ENCODE data around the gene KCNAB1.
"Not testable (repeated sequence)": the region's sequence is repeated elsewhere in the genome, so short reads cannot be mapped to it uniquely, and the experiment has no call there.

The KCNAB1 gene

GRCh38 chr3:156259896-156260295 lies 139.5 kb downstream of the KCNAB1 start:
- no peak for DNase-seq (ENCODE audit: low read depth in 3 of 3, low spot score in 1 of 3)

DNA sequence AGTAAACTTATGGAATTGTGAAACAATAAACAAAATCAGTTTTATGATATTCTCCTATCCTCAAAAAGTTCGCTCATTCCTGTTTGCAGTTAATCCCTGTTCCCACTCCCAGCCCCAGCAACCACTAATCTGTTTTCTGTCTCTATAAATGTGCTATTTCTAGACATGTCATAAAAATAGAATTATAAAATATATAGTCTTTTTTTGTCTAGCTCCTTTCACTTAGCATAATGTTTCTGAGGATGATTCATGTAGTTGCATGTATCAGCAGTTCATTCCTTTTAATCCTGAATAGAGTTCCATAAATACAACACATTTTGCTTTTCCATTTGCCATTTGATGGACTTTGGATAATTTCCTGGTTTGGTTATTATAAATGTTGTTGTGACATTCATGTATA lies 140.0 kb downstream of the KCNAB1 start:
- no peak for DNase-seq (ENCODE audit: low read depth in 3 of 3, low spot score in 1 of 3)

GRCh38 chr3:156264771-156265170 lies 144.4 kb downstream of the KCNAB1 start:
- no peak for DNase-seq (ENCODE audit: low read depth in 3 of 3, low spot score in 1 of 3)

GRCh38 chr3:156271508-156271907 lies 151.1 kb downstream of the KCNAB1 start:
- no peak for DNase-seq (ENCODE audit: low read depth in 3 of 3, low spot score in 1 of 3)

DNA sequence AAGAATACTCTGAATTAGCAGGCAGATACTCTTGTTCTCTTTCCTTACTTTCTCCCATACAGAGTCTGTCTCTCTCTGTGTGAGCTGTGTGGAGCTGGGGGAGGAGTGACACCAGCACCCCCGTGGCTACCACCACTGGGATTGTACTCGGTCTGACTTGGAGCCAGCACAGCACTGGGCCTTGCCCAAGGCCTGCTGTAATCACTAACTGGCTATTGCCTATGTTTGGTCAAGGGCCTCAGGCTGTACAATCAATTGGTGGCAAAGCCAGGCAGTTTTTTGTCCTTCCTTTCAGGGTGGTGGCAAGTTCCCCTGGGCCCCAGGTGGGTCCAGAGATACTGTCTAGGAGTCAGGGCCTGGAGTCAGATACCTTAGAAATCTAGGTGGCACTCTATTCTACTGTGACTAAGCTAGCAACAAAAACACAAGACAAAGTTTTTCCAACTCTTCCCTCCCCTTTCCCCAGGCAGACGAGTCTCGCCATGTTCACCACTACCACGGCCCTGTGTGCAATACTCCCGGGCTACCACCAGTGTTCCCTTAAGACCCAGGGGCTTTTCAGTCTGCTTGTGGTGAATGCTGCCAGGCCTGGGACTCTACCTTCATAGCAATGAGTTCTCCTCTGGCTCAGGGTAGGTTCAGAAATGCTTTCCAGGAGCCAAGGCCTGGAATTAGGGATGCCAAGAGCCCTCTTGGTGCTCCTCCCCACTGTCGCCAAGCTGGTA lies 151.8 kb downstream of the KCNAB1 start:
- no peak for DNase-seq (ENCODE audit: low read depth in 3 of 3, low spot score in 1 of 3)

DNA sequence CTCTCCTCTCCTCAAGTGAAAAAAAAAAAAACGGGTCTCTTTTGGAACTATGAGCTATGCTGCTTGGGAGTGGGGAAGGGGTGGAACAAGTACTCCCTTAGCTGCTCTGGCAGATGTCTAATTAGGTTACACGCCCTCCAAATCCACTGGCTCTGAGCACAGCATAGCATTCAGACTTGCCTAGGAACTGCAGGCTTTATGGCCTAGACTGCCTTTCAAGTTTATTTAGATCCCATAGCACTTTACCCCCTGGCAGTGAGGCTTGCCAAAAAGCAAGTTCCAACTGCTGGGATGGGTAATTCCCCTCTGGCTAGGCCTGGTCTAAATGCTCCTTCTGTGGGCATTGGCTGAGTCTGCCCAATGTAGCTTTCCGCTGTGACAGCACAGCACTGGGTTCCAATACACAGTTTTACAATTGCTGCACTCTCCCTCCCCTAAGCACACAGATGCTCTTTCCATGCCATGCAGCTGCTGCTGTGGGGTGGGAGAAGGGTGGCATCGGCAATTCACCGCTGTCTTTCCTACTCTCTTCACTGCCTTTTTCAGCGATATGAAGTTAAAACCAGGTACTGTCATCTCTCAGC lies 152.8 kb downstream of the KCNAB1 start:
- no peak for DNase-seq (ENCODE audit: low read depth in 3 of 3, low spot score in 1 of 3)

- no peak for DNase-seq (ENCODE audit: low read depth in 3 of 3, low spot score in 1 of 3)
Observed at GRCh38 chr3:156274791-156275190, 154.4 kb downstream of the KCNAB1 start.

GRCh38 chr3:156284637-156285036 lies 164.3 kb downstream of the KCNAB1 start:
- not testable (repeated sequence) for DNase-seq (ENCODE audit: low read depth in 3 of 3, low spot score in 1 of 3)

DNA sequence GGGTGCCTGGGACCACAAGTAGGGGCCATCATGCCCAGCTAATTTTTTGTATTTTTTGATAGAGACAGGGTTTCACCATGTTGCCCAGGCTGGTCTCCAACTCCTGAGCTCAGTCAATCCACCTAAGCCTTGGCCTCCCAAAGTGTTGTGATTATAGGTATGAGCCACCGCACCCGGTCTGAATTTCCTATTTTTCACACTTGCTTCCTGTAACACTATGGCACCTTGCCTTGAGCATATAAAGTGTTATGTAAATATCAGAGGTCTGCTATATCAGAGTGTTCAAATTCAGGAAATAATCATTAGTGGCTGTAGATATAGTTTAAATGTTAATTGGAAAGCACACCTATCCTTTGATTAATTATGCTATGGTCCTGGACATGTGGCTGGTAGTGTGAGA lies 165.2 kb downstream of the KCNAB1 start:
- no peak for DNase-seq (ENCODE audit: low read depth in 3 of 3, low spot score in 1 of 3)

GRCh38 chr3:156290924-156291271 lies 170.5 kb downstream of the KCNAB1 start:
- no peak for DNase-seq (ENCODE audit: low read depth in 3 of 3, low spot score in 1 of 3)

- no peak for DNase-seq (ENCODE audit: low read depth in 3 of 3, low spot score in 1 of 3)
Observed at GRCh38 chr3:156291272-156292123, 171.1 kb downstream of the KCNAB1 start.

DNA sequence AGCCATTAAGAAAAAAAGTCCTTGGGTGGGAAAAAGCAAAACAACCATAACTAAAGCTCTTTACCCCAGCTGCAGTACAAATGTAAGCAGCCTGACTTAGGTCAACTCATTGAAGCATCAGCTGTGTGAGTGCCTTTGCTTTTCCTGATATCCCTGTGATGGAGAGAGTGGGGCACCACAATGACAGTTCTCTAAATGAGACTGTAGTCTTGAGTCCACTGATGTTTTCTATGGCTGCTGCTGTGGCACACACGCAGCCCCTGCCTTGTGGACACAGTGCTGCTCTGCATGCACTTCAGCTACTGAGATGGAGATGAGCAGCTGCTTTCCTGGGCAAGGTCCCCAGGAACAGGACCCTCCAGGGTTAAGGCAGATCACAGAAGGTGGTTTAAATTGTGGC lies 173.2 kb downstream of the KCNAB1 start:
- no peak for DNase-seq (ENCODE audit: low read depth in 3 of 3, low spot score in 1 of 3)

DNA sequence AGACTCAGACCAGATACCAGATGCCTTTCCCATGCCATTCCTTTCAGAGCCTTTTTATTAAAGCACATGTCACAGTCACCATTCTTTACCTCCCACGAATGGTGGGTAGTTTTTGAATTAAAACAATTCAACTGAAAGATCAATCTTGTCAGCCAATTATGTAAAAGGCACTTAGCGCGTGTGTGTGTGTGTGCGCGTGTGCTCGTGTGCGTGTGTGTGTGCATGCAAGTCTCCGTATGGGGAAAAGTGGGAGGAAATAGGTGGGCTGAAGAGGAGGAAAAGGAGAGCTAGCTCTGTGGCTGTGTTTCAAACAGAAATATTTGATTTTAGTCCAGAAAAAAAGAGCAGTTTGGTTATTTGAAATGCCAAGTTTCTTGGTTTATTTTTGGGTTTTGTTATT lies 177.2 kb downstream of the KCNAB1 start:
- no peak for DNase-seq (ENCODE audit: low read depth in 3 of 3, low spot score in 1 of 3)

GRCh38 chr3:156298014-156298413 lies 177.6 kb downstream of the KCNAB1 start:
- DNase-seq (ENCODE audit: low read depth in 3 of 3, low spot score in 1 of 3) = no peak

DNA sequence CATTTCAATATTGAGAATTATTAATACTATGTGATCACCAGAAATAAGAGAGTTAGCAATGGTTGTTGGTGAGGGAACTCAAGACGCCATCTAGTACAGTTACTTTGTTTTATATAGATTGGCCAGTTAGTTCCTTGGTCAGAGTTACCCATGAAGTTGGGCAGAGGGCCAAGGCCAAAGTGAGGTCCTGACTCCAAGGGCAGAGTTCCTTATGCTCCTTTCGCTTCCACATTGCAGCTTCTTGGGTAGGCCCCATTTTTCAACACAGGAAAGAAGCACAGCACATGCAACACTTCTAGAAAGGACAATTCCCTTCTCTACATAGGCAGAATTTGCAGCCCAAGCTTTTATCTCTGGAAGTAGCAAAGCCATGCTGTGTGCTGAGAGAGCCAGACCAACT lies 178.6 kb downstream of the KCNAB1 start:
- DNase-seq (ENCODE audit: low read depth in 3 of 3, low spot score in 1 of 3) = no peak

GRCh38 chr3:156299569-156299968 lies 179.2 kb downstream of the KCNAB1 start:
- no peak for DNase-seq (ENCODE audit: low read depth in 3 of 3, low spot score in 1 of 3)

DNA sequence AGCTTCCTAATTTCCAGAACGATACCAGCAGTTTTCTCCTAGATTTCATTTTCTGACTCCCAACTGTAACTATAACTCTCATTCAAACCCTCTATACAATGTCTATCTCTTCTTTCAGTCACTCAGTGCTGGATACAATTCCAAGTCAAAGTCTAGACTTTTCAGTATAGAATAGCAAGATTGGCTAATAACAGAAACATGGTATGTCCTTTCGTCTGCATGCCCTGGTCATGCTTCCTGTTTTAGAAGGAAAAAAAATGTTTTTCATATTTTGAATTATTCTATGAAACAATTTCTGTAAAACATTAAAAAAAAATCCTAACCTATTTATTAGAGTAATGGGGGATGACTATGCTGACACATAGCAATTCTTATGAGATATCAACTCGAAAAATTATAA lies 180.0 kb downstream of the KCNAB1 start:
- no peak for DNase-seq (ENCODE audit: low read depth in 3 of 3, low spot score in 1 of 3)

DNA sequence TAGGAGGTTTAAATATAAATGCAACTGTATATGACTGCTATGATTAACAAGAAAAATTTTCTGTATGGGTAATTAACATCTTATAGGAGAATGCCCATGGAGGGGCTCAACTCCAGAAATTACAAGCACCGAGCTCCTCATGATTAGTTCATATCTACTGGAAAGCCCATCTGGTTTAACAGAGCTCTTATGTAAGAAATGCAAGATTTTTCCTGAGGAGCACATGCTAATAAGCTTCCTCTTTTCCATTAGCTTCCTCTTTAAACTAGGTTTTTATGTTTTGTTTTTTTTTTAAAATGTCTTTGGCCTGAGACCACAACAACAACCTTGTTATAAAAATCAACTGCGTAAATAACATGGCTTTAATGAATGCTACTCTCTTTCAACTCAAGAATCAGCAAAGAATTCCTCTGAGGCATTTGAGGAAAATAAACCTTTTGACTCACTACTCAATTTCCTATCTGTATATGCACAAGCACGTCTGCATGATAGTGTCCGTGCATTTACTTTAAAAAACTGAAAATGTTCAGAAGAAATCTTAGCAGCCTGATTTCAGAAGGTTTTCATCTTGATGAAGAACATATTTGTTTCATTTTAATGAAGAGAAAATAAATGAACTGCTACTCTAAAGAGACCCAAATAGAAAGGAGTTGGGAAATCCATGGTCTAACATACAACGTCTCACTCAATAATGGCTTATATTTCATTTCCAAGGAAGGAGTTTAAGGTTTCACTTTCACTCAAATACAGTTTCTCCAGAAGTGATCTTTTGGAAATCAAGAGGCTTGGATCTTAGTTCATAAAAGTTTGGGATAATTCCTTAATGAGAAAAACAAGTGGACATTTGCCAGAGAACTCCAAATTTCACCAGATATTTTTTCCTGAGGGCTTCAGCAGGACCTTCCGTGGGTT lies 180.8 kb downstream of the KCNAB1 start:
- DNase-seq (ENCODE audit: low read depth in 3 of 3, low spot score in 1 of 3) = no peak

GRCh38 chr3:156303001-156303707 lies 182.8 kb downstream of the KCNAB1 start:
- DNase-seq (ENCODE audit: low read depth in 3 of 3, low spot score in 1 of 3) = no peak

DNA sequence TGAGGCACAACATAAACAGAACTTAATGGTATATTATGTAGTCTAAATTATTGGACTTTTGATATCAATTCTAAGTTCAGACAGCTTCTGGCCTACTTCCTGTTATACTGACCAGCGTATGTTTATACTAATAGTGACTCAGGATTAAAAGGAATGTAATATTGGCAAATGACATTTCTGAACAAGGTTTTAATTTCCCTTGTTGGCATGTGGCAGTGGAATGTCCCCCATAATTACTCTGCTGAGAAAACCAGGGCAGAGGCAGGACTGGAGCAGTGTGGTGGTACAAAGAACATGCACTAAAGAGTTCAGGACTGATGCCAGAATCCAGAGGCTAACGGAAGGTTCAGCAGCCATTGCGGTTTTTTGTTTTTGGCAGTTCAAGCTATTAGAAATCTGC lies 184.0 kb downstream of the KCNAB1 start:
- DNase-seq (ENCODE audit: low read depth in 3 of 3, low spot score in 1 of 3) = no peak

GRCh38 chr3:156305672-156306071 lies 185.3 kb downstream of the KCNAB1 start:
- no peak for DNase-seq (ENCODE audit: low read depth in 3 of 3, low spot score in 1 of 3)
